RWPE2 (cell line): ENCODE measurements around the gene MFSD6.

ENCODE experiments used
- ATAC-seq: fragments of 200-7000 bp; cut with Tn5 transposase; 3 replicates; pipeline ENCODE4 v1.9.1; 2021; ENCODE audit warnings: low read depth
- DNase-seq: peaks from one replicate; pipeline ENCODE4 v3.0.0-alpha.2; 2020; ENCODE audit warnings: low spot score
- H3K27ac ChIP-seq: fragments of 450-650 bp; 2 replicates; pipeline ENCODE4 v1.5.1; 2017; ENCODE audit warnings: mild to moderate bottlenecking; ENCODE audit not compliant: poor library complexity, severe bottlenecking
- H3K27me3 ChIP-seq: fragments of 250-450 bp; sonication (Bioruptor Pico); 2 replicates; pipeline ENCODE4 v1.5.1; 2021; ENCODE audit warnings: mild to moderate bottlenecking, moderate library complexity; ENCODE audit not compliant: insufficient read depth, poor library complexity, severe bottlenecking
- H3K36me3 ChIP-seq: fragments of 250-450 bp; sonication (Bioruptor Pico); 2 replicates; pipeline ENCODE4 v1.5.1; 2020; ENCODE audit warnings: low read depth, mild to moderate bottlenecking, moderate library complexity
- H3K4me1 ChIP-seq: fragments of 250-450 bp; sonication (Bioruptor Pico); 2 replicates; pipeline ENCODE4 v1.5.1; 2021; ENCODE audit warnings: mild to moderate bottlenecking, moderate library complexity; ENCODE audit not compliant: insufficient read depth, poor library complexity, severe bottlenecking
- H3K4me3 ChIP-seq: fragments of 250-450 bp; sonication (Bioruptor Pico); 2 replicates; pipeline ENCODE4 v1.5.1; 2021; ENCODE audit warnings: mild to moderate bottlenecking, moderate library complexity; ENCODE audit not compliant: severe bottlenecking
- H3K9me3 ChIP-seq: fragments of 250-450 bp; sonication (Bioruptor Pico); 2 replicates; pipeline ENCODE4 v1.5.1; 2021; ENCODE audit warnings: mild to moderate bottlenecking, moderate library complexity; ENCODE audit not compliant: severe bottlenecking
- TF ChIP-seq, protein P1 (sequence below): fragments of 450-650 bp; IDR thresholded peaks from one replicate; pipeline ENCODE4 v1.5.1; 2017; ENCODE audit warnings: mild to moderate bottlenecking, moderate library complexity; ENCODE audit not compliant: poor library complexity, severe bottlenecking

Gene MFSD6

DNA sequence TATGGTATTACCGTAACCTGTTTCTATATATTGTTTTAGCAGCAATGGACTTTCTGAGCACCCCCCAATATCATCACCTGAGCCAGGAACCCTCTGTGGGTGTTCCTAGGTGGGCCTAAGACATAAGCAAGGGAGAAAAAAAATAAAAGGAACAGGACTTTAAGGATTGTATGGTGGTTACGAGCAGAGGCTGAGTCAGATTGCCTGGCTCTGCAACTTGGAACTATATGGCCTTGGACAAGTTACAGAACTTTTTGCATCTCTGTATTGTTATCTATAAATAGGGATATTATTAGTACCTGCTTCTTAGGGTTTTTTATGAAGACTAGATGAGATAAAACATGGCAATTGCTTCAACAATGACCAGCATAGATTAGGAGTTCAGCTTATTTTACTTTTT is 34.9 kb downstream of the MFSD6 start:
- DNase-seq (no peak), ATAC-seq (no peak)
- no peak overlapping the region for H3K4me3 ChIP-seq
- no peaks in the 10 kb centered on the region for H3K4me1 ChIP-seq
- H3K27ac ChIP-seq, result no peak overlapping the region
- no peaks in the 10 kb centered on the region for H3K27me3 ChIP-seq
- TF ChIP-seq, protein P1, sequence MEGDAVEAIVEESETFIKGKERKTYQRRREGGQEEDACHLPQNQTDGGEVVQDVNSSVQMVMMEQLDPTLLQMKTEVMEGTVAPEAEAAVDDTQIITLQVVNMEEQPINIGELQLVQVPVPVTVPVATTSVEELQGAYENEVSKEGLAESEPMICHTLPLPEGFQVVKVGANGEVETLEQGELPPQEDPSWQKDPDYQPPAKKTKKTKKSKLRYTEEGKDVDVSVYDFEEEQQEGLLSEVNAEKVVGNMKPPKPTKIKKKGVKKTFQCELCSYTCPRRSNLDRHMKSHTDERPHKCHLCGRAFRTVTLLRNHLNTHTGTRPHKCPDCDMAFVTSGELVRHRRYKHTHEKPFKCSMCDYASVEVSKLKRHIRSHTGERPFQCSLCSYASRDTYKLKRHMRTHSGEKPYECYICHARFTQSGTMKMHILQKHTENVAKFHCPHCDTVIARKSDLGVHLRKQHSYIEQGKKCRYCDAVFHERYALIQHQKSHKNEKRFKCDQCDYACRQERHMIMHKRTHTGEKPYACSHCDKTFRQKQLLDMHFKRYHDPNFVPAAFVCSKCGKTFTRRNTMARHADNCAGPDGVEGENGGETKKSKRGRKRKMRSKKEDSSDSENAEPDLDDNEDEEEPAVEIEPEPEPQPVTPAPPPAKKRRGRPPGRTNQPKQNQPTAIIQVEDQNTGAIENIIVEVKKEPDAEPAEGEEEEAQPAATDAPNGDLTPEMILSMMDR, result no peak
- H3K9me3 ChIP-seq, result no peaks in the 10 kb centered on the region
- H3K36me3 ChIP-seq, result no peaks in the 10 kb centered on the region

DNA sequence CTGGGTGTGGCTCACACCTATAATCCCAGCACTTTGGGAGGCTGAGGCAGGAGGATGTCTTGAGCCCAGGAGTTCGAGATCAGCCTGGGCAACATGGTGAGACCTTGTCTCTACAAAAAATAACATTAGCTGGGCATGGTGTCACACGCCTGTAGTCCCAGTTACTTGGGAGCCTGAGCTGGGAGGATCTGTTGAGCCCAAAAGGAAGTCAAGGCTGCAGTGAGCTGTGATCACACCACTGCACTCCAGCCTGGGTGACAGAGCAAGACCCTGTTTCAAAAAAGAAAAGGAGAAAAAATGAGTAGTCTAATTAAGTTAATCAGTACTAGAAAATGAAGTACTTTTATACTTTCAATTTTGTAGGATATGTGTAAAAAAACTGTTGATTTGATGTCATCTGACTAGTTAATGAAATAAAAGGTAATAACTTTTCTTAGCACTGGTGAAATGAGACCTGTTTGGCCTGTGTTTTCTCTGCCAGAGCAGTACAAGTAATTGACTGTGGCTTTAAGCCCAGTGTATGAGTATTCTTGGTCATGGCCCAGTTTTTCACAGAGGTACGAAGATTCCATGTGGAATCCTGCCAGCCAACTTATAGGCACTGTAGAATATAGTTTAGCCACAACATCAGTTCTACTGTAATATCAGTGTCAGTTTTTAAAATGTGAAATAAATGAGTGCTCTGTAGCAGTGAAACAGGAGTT is 35.8 kb downstream of the MFSD6 start:
- Histone ChIP-seq H3K36me3 (no peaks in the 10 kb centered on the region), H3K27me3 (no peaks in the 10 kb centered on the region), H3K4me3 (no peak overlapping the region), H3K9me3 (no peaks in the 10 kb centered on the region), H3K4me1 (no peaks in the 10 kb centered on the region), H3K27ac (no peak overlapping the region)
- ATAC-seq (no peak), DNase-seq (no peak)
- TF ChIP-seq, protein P1, result no peak

DNA sequence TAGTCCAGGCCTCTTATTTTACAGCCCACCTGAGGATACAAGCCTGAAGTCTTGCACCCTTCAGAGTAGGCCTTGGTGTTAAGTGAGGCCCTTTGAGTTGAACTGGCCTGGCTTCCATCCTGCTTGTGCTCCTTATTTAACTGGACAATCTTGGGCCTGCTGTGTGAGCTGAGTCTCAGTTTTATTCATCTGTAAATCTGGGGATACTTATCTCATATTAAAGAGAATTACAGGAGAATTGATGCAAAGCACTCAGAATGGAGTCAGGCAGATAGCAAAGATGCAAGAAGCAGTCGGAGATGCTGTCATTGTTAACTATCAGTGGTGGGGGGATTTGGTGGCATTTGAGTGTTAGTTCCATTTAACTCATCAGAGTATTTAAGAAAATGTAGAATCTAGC is 36.8 kb downstream of the MFSD6 start:
- TF ChIP-seq, protein P1, result no peak
- H3K4me3 ChIP-seq, result no peak overlapping the region
- H3K4me1 ChIP-seq, result no peaks in the 10 kb centered on the region
- H3K9me3 ChIP-seq, result no peaks in the 10 kb centered on the region
- ATAC-seq (no peak), DNase-seq (no peak)
- no peaks in the 10 kb centered on the region for H3K27me3 ChIP-seq
- H3K36me3 ChIP-seq, result no peaks in the 10 kb centered on the region
- H3K27ac ChIP-seq, result no peak overlapping the region

DNA sequence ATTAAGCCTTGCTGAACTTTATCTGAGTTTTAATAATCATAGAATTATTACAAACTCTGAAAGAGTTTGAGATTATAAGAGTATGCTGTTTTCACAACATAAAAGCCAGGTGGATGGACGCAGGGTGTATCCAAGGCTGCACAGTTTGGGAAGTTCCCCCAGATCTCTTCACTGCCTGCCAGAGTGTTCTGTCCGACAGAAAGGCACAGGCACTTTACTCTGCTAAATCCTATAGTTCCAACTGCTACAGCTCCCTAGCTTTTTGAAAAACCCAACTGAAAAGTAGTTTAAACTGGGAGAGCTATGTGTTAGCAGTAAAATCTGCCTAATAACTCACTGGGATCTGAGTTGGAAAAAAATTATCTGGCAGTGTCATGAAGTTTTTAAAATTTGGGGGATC is 38.0 kb downstream of the MFSD6 start:
- no peaks in the 10 kb centered on the region for H3K27me3 ChIP-seq
- no peaks in the 10 kb centered on the region for H3K4me1 ChIP-seq
- H3K27ac ChIP-seq, result no peak overlapping the region
- DNase-seq (no peak), ATAC-seq (no peak)
- no peaks in the 10 kb centered on the region for H3K36me3 ChIP-seq
- no peaks in the 10 kb centered on the region for H3K9me3 ChIP-seq
- H3K4me3 ChIP-seq, result no peak overlapping the region
- TF ChIP-seq, protein P1, result no peak

DNA sequence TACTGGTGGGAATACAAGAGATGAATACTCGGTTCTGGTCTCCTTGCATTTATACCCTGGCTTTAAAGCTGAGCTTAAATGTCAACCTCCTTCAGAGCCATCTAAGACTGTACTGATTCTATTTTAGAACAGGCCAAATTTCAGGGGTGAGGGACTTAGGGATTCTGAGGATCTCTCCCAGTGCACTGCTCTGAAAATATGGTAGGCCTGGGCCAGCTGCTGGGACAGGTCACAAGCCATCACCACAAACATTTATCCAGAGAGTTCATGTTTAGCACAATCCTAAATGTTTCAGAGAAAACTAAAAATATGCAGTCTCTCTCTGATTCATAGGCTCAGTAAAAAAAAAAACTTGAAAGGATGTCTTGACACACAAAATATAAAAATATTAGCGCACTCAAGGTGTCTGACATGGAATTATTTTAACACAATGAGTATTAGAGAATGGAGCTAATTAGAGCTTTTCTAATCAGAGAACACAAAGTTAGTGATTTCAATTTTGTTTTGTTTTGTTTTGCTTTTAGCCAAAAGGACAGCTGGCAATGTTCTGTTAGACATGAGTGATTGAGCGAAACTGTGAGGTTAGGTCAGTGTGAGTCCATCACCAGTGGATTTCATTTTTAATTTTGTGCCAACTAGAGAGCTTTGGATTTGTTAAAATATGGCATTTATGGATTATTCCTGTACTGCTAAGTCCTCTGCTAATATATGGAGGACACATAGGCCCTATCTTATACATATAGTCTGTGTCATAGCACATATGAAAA is 38.8 kb downstream of the MFSD6 start:
- ATAC-seq (no peak), DNase-seq (no peak)
- Histone ChIP-seq H3K4me3 (no peak overlapping the region), H3K9me3 (no peaks in the 10 kb centered on the region), H3K36me3 (no peaks in the 10 kb centered on the region), H3K27me3 (no peaks in the 10 kb centered on the region), H3K27ac (no peak overlapping the region), H3K4me1 (peaks cover 5% of the 10 kb centered on the region)
- TF ChIP-seq, protein P1, result no peak
